Left lung (tissue), 10 donors: Measurements from ENCODE around the gene MRPL43. TPM values are rescaled to one million over a fixed set of nuclear protein-coding genes. Genes with fewer than 3 reads are reported as not detected.

Experiments
- ATAC-seq: fragments of 200-7000 bp; cut with Tn5 transposase; one replicate; pipeline ENCODE4 v1.9.1; 2020; ENCODE audit warnings: moderate library complexity
- DNase-seq, 4 donors: peaks; one replicate each; pipeline ENCODE4 v3.0.0-alpha.2; 2013 to 2020
- H3K27ac ChIP-seq, 2 donors: fragments of 200-600 bp; sonication (generic) in 1 of 2; one replicate each; pipeline versions ENCODE4 v1.5.0 to v1.8.0; 2020 to 2021
- H3K27me3 ChIP-seq, 2 donors: fragments of 200-600 bp; sonication (generic) in 1 of 2; one replicate each; pipeline versions ENCODE4 v1.5.0 to v1.8.0; 2020 to 2021
- H3K36me3 ChIP-seq, 2 donors: fragments of 200-600 bp; sonication (generic) in 1 of 2; one replicate each; pipeline versions ENCODE4 v1.5.0 to v1.8.0; 2020 to 2021
- H3K4me1 ChIP-seq, 2 donors: fragments of 200-600 bp; one replicate each; pipeline ENCODE4 v1.8.0; 2021
- H3K4me3 ChIP-seq, 2 donors: fragments of 200-600 bp; sonication (generic) in 1 of 2; one replicate each; pipeline versions ENCODE4 v1.5.0 to v1.8.0; 2020 to 2021; ENCODE audit warnings: mild to moderate bottlenecking in 1 of 2
- H3K9me3 ChIP-seq, 2 donors: fragments of 200-600 bp; sonication (generic) in 1 of 2; one replicate each; pipeline versions ENCODE4 v1.5.0 to v1.8.0; 2020 to 2021
- CTCF ChIP-seq, 2 donors: fragments of 200-600 bp; sonication (generic) in 1 of 2; IDR thresholded peaks; one replicate each; pipeline versions ENCODE4 v1.5.0 to v1.8.0; 2021; ENCODE audit warnings: antibody characterized with exemption in 2 of 2
- intact Hi-C, 2 donors: fragments of 100-400 bp; cut with DNase I; formaldehyde crosslinking; loops; one replicate each; pipeline versions ENCODE4 v1.11.2 to v1.14.2; 2022
- polyA plus RNA-seq, 6 donors: library from polyadenylated mRNA; unstranded; fragments of 120-200 nt; gene quantifications; one replicate each; pipeline ENCODE4 v1.2.1, GENCODE V29; 2013; ENCODE audit not compliant: insufficient read length in 6 of 6
- total RNA-seq, 2 donors: library from RNA; stranded (reverse); fragmentation: NEBNext Ultra II Directional; extraction: Animal tissue kit (Norgen Biotek cat#: 25700); gene quantifications; one replicate each; pipeline ENCODE4 v1.2.1, GENCODE V29; 2021
- donor health status: DM: no; HTN: yes; CAD: no.
- donor health status: DM: no; HTN: no; CAD: no.

Gene MRPL43
- total and polyA plus RNA-seq, 8 donors = 55.0 to 103 (median 82.9) TPM

DNA sequence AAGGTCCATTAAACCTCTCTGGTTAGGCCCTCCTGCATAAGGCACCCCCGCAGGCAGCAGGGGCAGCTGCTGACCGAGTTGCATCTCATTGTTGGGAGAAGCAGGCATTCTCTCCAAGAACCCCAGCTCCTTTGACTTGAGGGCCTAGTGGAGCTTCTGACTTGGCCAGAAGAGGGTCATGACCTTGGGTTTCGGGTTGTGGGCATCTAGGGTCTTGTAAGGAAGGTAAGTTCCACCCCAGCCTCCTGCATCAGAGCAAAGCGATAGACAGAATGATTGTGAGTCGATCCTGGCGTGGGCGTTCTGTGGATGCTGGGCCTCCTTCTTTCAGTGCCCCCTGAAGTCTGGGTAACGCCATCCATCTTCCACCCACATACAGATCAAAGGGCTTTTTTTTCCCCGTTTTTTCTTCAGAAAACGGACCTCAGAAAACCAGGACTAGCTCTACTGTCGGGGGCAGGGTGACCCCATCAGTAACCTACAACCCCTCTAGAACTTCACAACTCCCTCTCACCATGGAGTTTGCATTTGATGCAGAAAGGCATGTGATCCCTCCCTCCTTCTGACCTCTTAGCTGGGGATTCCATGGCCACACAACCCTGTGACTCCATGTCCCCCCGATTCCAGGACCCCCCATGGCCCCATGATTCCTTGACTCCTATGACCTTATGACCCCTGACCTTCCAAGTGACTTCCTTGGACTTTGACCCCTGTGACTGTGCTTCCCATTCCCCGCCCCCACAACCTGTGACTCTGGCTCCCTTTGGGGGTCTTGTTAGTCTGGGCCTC lies 15.0 kb downstream of the MRPL43 start:
- H3K4me3 ChIP-seq = no peak overlapping the region
- intact Hi-C loops = no loop called here
- DNase-seq (no peak), ATAC-seq (no peak)
- H3K36me3 ChIP-seq = no peaks in the 10 kb centered on the region
- TF ChIP-seq CTCF (IDR thresholded peaks at IDR 0.05) = no peak
- no peak overlapping the region for H3K27ac ChIP-seq
- peaks cover 5 to 15% of the 10 kb centered on the region in 2 donors for H3K4me1 ChIP-seq
- H3K9me3 ChIP-seq = no peaks in the 10 kb centered on the region
- peaks cover 0 to 15% of the 10 kb centered on the region in 2 donors for H3K27me3 ChIP-seq

DNA sequence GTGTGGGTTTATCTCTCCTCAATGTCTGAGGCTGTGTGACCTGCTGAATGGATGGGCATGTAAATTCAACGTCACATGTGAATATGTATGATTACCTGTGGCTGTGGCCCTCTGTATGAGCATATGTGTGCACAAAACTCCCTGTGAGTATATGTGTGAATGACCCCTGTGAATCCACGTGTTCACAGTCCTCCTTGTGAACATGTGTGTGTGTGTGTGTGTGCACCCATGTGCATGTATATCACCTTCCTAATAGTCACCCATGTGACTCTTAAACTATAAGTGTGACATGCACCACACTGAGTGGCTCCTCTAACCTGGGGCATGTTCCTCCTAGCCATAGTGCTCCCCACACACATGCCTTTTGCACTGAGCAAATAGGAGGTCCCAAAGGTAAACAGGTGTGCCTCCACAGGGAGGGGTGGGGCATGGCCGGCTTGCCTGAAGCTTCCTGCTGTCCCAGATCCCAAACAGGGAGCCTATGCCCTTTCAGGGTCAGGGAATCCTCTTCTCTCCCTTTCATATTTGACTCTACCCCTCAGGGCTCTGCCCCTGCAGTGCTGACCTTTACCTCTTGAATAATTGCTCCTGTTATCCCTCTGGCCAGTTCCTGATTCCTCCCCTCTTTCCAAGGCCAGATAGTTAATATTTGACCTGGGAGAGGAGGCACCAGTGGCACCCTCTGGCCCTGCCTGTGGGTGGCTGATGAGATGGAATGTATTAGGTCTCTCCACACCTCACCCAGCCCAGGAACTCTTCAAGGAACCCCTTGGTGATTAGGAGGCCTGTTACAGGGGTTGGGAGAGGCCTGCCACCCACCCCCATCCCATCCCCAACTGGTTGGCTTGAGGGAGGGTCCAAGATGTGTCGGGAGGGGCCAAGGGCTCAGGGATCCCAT lies 16.1 kb downstream of the MRPL43 start:
- intact Hi-C loops = no loop called here
- Histone ChIP-seq H3K27ac (no peak overlapping the region), H3K4me1 (peaks cover 5 to 15% of the 10 kb centered on the region in 2 donors), H3K36me3 (peaks cover 0 to 6% of the 10 kb centered on the region in 2 donors), H3K27me3 (peaks cover 0 to 15% of the 10 kb centered on the region in 2 donors), H3K9me3 (no peaks in the 10 kb centered on the region), H3K4me3 (no peak overlapping the region)
- no peak for TF ChIP-seq CTCF (IDR thresholded peaks at IDR 0.05)
- DNase-seq (no peak), ATAC-seq (peak; percentile 59)

- TF ChIP-seq CTCF (IDR thresholded peaks at IDR 0.05) = no peak
Observed at GRCh38 chr10:100970076-100970913, 17.0 kb downstream of the MRPL43 start.

DNA sequence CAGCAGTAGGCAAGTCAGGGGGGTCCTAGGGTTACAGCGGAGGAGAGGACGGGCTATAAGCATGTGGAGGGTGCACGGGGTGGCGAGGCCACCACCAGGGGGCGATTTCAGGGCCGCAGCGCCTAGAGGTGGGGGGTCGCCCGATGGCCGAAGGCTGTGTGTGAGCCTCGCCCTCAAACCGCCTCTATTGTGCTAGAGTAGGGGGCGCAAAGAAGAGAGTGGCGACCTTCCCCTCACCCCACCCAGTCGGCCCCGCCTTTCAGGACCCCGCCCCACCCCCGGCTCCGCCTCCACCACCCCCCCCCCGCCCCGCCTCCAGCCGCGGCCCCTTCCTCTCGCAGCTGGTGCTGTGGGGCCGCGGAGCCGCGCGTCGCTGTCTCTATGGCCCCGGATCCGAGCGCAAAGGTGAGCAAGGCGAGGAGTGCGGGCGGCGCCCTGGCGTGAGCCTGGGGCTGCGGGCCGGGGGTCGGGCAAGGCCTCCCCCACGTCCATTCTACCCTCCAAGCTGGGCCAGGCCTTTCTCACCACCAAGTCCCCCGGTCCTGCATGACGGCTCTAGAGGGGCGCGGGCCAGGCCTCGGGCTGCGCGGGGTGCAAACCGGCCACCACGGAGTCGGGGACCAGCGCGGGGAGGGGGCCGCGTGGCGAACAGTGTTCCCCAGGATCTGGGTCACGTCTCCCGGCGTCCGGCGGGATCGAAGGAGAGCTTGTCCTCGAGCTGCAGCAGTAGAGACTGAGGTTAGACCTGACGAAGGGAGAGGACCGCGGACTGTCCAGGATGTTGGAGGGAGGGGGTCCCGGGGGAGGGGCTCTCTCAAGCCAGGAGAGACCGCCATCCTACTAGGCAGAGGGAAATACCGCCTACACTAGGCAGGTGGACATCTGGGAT lies 17.9 kb downstream of the MRPL43 start, which contains the start of gene SEMA4G:
Gene SEMA4G (plus strand): TSS at position 318 of the 889 bp plus-strand sequence. CDS start 3,409 bp downstream, outside the sequence.
- peak; percentile 37 to 64 for TF ChIP-seq CTCF (IDR thresholded peaks at IDR 0.05)
- intact Hi-C loops = no loop called here
- ATAC-seq (peak; percentile 81), DNase-seq (peak in 3 of 4 donors; percentile 42 to 83 (median 49))
- no peaks in the 10 kb centered on the region for H3K9me3 ChIP-seq
- peak within 1 kb of the TSS; percentile 54 to 61 for H3K4me3 ChIP-seq
- no peak within 1 kb of the TSS for H3K27ac ChIP-seq
- peaks cover 0 to 12% of the 10 kb centered on the region in 2 donors for H3K36me3 ChIP-seq
- H3K27me3 ChIP-seq = peaks cover 0 to 15% of the 10 kb centered on the region in 2 donors
- peaks cover 5 to 15% of the 10 kb centered on the region in 2 donors for H3K4me1 ChIP-seq

More at GRCh38 chr10:100970076-100970913, 17.0 kb downstream of the MRPL43 start:
- H3K27me3 ChIP-seq = peaks cover 0 to 15% of the 10 kb centered on the region in 2 donors
- H3K36me3 ChIP-seq = peaks cover 0 to 12% of the 10 kb centered on the region in 2 donors
- DNase-seq (peak in 1 of 4 donors; percentile 25), ATAC-seq (peak; percentile 69)
- intact Hi-C loops = no loop called here
- no peak overlapping the region for H3K27ac ChIP-seq
- H3K4me1 ChIP-seq = peaks cover 5 to 15% of the 10 kb centered on the region in 2 donors
- H3K9me3 ChIP-seq = no peaks in the 10 kb centered on the region
- H3K4me3 ChIP-seq = peak overlapping the region; percentile 54 to 61
